Mucosa of descending colon (tissue), 3 donors: ENCODE results near the gene KLHDC4. TPM values are rescaled to one million over a fixed set of nuclear protein-coding genes. Genes with fewer than 3 reads are reported as not detected.
A peak's percentile ranks its signal among the peaks of the same experiment; 100 is the strongest.

Experiments used
- ATAC-seq: fragments of 200-7000 bp; cut with Tn5 transposase; one replicate; pipeline ENCODE4 v1.9.1; 2020; ENCODE audit warnings: mild to moderate bottlenecking, moderate library complexity
- DNase-seq, 3 donors: peaks; one replicate each; pipeline ENCODE4 v3.0.0-alpha.2; 2020
- H3K36me3 ChIP-seq: fragments of 200-600 bp; one replicate; pipeline ENCODE4 v1.8.0; 2021; ENCODE audit warnings: low read depth, mild to moderate bottlenecking
- H3K4me1 ChIP-seq: fragments of 200-600 bp; one replicate; pipeline ENCODE4 v1.8.0; 2021; ENCODE audit warnings: low read depth, mild to moderate bottlenecking
- H3K4me3 ChIP-seq: fragments of 200-600 bp; one replicate; pipeline ENCODE4 v1.8.0; 2021; ENCODE audit warnings: mild to moderate bottlenecking
- H3K9me3 ChIP-seq: fragments of 200-600 bp; one replicate; pipeline ENCODE4 v1.8.0; 2021; ENCODE audit warnings: mild to moderate bottlenecking
- CTCF ChIP-seq: fragments of 200-600 bp; IDR thresholded peaks from one replicate; pipeline ENCODE4 v1.8.0; 2022; ENCODE audit warnings: antibody characterized with exemption, mild to moderate bottlenecking
- intact Hi-C, 2 donors: fragments of 100-400 bp; cut with DNase I in 1 of 2; cut with micrococcal nuclease in 1 of 2; formaldehyde crosslinking; loops; one replicate each; pipeline versions ENCODE4 v1.11.0 to v1.11.1; 2022; cut with DNase I, micrococcal nuclease
- total RNA-seq, 3 donors: library from RNA; stranded (reverse); fragmentation: NEBNext Ultra II Directional in 2 of 3; extraction: Animal tissue kit (Norgen Biotek cat#: 25700) in 2 of 3; gene quantifications; one replicate each; pipeline versions ENCODE4 v1.2.1 to v1.2.4, GENCODE V29; 2021 to 2023
- donor health status: DM: no; HTN: no; CAD: no; lungs with moderate emphysema.
- donor health status: DM: no; HTN: no; CAD: no.
- donor health status: DM: no; HTN: yes; CAD: no.

Gene KLHDC4
- total RNA-seq, 3 donors from 2014 or later, result 41.6 to 67.7 (median 46.4) TPM

GRCh38 chr16:87808108-87808507 is 42.3 kb upstream of the KLHDC4 start:
- DNase-seq (no peak), ATAC-seq (no peak)
- no peak overlapping the region for H3K4me3 ChIP-seq
- H3K9me3 ChIP-seq, result no peaks in the 10 kb centered on the region
- H3K36me3 ChIP-seq, result no peaks in the 10 kb centered on the region
- peaks cover 15% of the 10 kb centered on the region for H3K4me1 ChIP-seq
- intact Hi-C loops, result no loop called here
- no peak for TF ChIP-seq CTCF

GRCh38 chr16:87806641-87807546 is 41.1 kb upstream of the KLHDC4 start:
- no peak for TF ChIP-seq CTCF
- Histone ChIP-seq H3K4me1 (peaks cover 15% of the 10 kb centered on the region), H3K36me3 (no peaks in the 10 kb centered on the region), H3K4me3 (no peak overlapping the region), H3K9me3 (no peaks in the 10 kb centered on the region)
- peak; percentile 63 to 77 (median 70) for DNase-seq
- ATAC-seq, result peak; percentile 85
- intact Hi-C loops, result no loop called here

GRCh38 chr16:87806261-87806640 is 40.5 kb upstream of the KLHDC4 start:
- DNase-seq, result no peak
- TF ChIP-seq CTCF, result no peak
- Histone ChIP-seq H3K4me3 (no peak overlapping the region), H3K4me1 (peaks cover 15% of the 10 kb centered on the region), H3K36me3 (no peaks in the 10 kb centered on the region), H3K9me3 (no peaks in the 10 kb centered on the region)
- intact Hi-C loops, result no loop called here
- peak; percentile 23 for ATAC-seq

GRCh38 chr16:87803385-87803784 is 37.6 kb upstream of the KLHDC4 start:
- intact Hi-C loops, result no loop called here
- no peak overlapping the region for H3K4me3 ChIP-seq
- H3K36me3 ChIP-seq, result no peaks in the 10 kb centered on the region
- no peaks in the 10 kb centered on the region for H3K9me3 ChIP-seq
- ATAC-seq (no peak), DNase-seq (no peak)
- peaks cover 15% of the 10 kb centered on the region for H3K4me1 ChIP-seq
- TF ChIP-seq CTCF, result no peak

- Histone ChIP-seq H3K36me3 (no peaks in the 10 kb centered on the region), H3K4me1 (peaks cover 15% of the 10 kb centered on the region), H3K4me3 (no peak overlapping the region), H3K9me3 (no peaks in the 10 kb centered on the region)
- TF ChIP-seq CTCF, result no peak
- ATAC-seq (no peak), DNase-seq (no peak)
- intact Hi-C loops, result no loop called here
Observed at GRCh38 chr16:87802670-87803069, 36.9 kb upstream of the KLHDC4 start.
